B cell (primary cell): ENCODE measurements around the gene VSTM2B. TPM values are rescaled to one million over a fixed set of nuclear protein-coding genes. Genes with fewer than 3 reads are reported as not detected.

Experiments
- ATAC-seq: fragments of 200-7000 bp; cut with Tn5 transposase; one replicate; pipeline ENCODE4 v1.10.0; 2021; ENCODE audit warnings: low read depth, mild to moderate bottlenecking, moderate number of reproducible peaks, moderate library complexity
- CTCF ChIA-PET: fragments of 350-600 bp; sonication (Branson Sonifier 250); formaldehyde crosslinking; loops from one replicate; lab custom pipeline; 2021; ENCODE audit warnings: antibody characterized with exemption, inconsistent platforms; lab: Charles Lee
- POLR2A ChIA-PET: fragments of 350-600 bp; sonication (Branson Sonifier 250); formaldehyde crosslinking; loops from one replicate; lab custom pipeline; 2021; ENCODE audit warnings: antibody characterized with exemption; lab: Charles Lee
- DNase-seq: peaks from one replicate; pipeline ENCODE4 v3.0.0; 2013
- H2AFZ ChIP-seq: 2 replicates; pipeline ENCODE4 v1.6.1; 2012; ENCODE audit warnings: mild to moderate bottlenecking, low read depth, low read length; ENCODE audit not compliant: insufficient read depth, poor library complexity, severe bottlenecking
- H3K27ac ChIP-seq, 2 donors: 1 replicate in 1 of 2; 2 replicates in 1 of 2; pipeline ENCODE4 v1.5.1; 2012 to 2013; ENCODE audit warnings: low read length in 2 of 2, mild to moderate bottlenecking in 2 of 2, moderate library complexity in 1 of 2
- H3K27me3 ChIP-seq, 4 experiments: fragments of 200-600 bp in 1 of 4; sonication (generic) in 1 of 4; replicated peaks in 1 of 4; 1 replicate in 2 of 4; 2 replicates in 2 of 4; pipeline versions ENCODE4 v1.6.1 to v1.7.0; 2013 to 2016; ENCODE audit warnings: low read length in 3 of 4, mild to moderate bottlenecking in 2 of 4, mixed read lengths in 1 of 4, moderate library complexity in 1 of 4; ENCODE audit not compliant: insufficient read depth in 4 of 4, control insufficient read depth in 3 of 4; ENCODE audit errors: control extremely low read depth in 1 of 4
- H3K36me3 ChIP-seq, 2 experiments: replicated peaks in 1 of 2; 1 replicate in 1 of 2; 2 replicates in 1 of 2; pipeline versions ENCODE4 v1.6.1 to v1.7.1; 2013; ENCODE audit warnings: low read length in 1 of 2; ENCODE audit not compliant: insufficient read depth in 2 of 2, control insufficient read depth in 1 of 2; ENCODE audit errors: control extremely low read depth in 1 of 2, extremely low read depth in 1 of 2
- H3K4me1 ChIP-seq, 2 donors: fragments of 200-600 bp in 1 of 2; sonication (generic) in 1 of 2; 1 replicate in 1 of 2; 2 replicates in 1 of 2; pipeline versions ENCODE4 v1.5.1 to v1.6.1; 2013 to 2017; ENCODE audit warnings: low read length in 2 of 2; ENCODE audit not compliant: control insufficient read depth in 2 of 2, insufficient read depth in 2 of 2
- H3K4me2 ChIP-seq: replicated peaks from 2 replicates; pipeline ENCODE3; 2012; ENCODE audit warnings: mild to moderate bottlenecking, low read depth, low read length; ENCODE audit not compliant: poor library complexity, severe bottlenecking
- H3K4me3 ChIP-seq, 5 experiments: fragments of 200-600 bp in 1 of 5; sonication (generic) in 1 of 5; 1 replicate in 3 of 5; 2 replicates in 2 of 5; pipeline versions ENCODE4 v1.5.1 to v1.7.0; 2011 to 2016; ENCODE audit warnings: low read length in 4 of 5, mild to moderate bottlenecking in 4 of 5, low read depth in 2 of 5, control low read depth in 1 of 5, moderate library complexity in 1 of 5; ENCODE audit not compliant: insufficient read depth in 1 of 5; ENCODE audit errors: control extremely low read depth in 1 of 5, extremely low read depth in 1 of 5
- H3K79me2 ChIP-seq: fragments of 200-600 bp; sonication (generic); one replicate; pipeline ENCODE4 v1.6.0; 2016; ENCODE audit warnings: low read length; ENCODE audit not compliant: control insufficient read depth, insufficient read depth
- H3K9ac ChIP-seq: fragments of 200-600 bp; sonication (generic); 2 replicates; pipeline ENCODE4 v1.6.1; 2017; ENCODE audit warnings: mild to moderate bottlenecking, low read length, moderate library complexity
- H3K9me3 ChIP-seq, 3 donors: one replicate each; pipeline versions ENCODE4 v1.6.1 to v1.7.1; 2013; ENCODE audit warnings: low read length in 2 of 3; ENCODE audit not compliant: control insufficient read depth in 2 of 3, insufficient read depth in 1 of 3; ENCODE audit errors: control extremely low read depth in 1 of 3
- H4K20me1 ChIP-seq: 2 replicates; pipeline ENCODE4 v1.6.0; 2012; ENCODE audit warnings: mild to moderate bottlenecking, low read length; ENCODE audit not compliant: insufficient read depth, control insufficient read depth, poor library complexity, severe bottlenecking
- H3K27ac Mint-ChIP-seq: one replicate; pipeline ENCODE4 v1.8.0; 2021; ENCODE audit warnings: mixed read lengths
- H3K27me3 Mint-ChIP-seq: one replicate; pipeline ENCODE4 v1.8.0; 2021; ENCODE audit warnings: mixed read lengths
- H3K4me1 Mint-ChIP-seq: one replicate; pipeline ENCODE4 v1.8.0; 2021; ENCODE audit warnings: mixed read lengths
- H3K4me3 Mint-ChIP-seq: one replicate; pipeline ENCODE4 v1.8.0; 2021; ENCODE audit warnings: mixed read lengths
- H3K9me3 Mint-ChIP-seq: one replicate; pipeline ENCODE4 v1.8.0; 2022; ENCODE audit warnings: mixed read lengths; ENCODE audit not compliant: insufficient read depth
- CTCF ChIP-seq: fragments of 200-600 bp; IDR thresholded peaks from one replicate; pipeline ENCODE4 v1.8.0; 2022; ENCODE audit warnings: antibody characterized with exemption, mild to moderate bottlenecking
- EZH2 ChIP-seq: IDR thresholded peaks from 2 replicates; pipeline ENCODE4 v1.6.1; 2012; ENCODE audit warnings: borderline replicate concordance, low read depth, mild to moderate bottlenecking, moderate library complexity, low read length; ENCODE audit not compliant: insufficient read depth, poor library complexity, severe bottlenecking
- WGBS: methylation state at CpG from one replicate; pipeline ENCODE4 v1.1.5; 2013; ENCODE audit warnings: missing lambda C conversion rate; ENCODE audit not compliant: insufficient coverage; 5-methylcytosine and 5-hydroxymethylcytosine counted together
- intact Hi-C: fragments of 100-400 bp; cut with micrococcal nuclease; formaldehyde crosslinking; loops from one replicate; pipeline ENCODE4 v1.10.0; 2022
- polyA plus RNA-seq: library from polyadenylated mRNA; depleted of rRNA; stranded (reverse); fragments of >200 nt; gene quantifications from 2 replicates; pipeline ENCODE4 v1.2.3, GENCODE V29; 2012
- total RNA-seq, 2 donors: library from RNA; stranded (reverse); fragments of 120-200 nt in 1 of 2; gene quantifications; 1 replicate in 1 of 2; 2 replicates in 1 of 2; pipeline versions ENCODE4 v1.2.3 to v1.2.4, GENCODE V29; 2013 to 2022

VSTM2B gene
- total and polyA plus RNA-seq, 2 donors (not counting 1 experiment from before 2014, with no cell fraction given) = not detected

- H3K27ac ChIP-seq = no peak overlapping the region
- WGBS = 28% methylated on average over 12 of the region's 15 CpGs
- H2AFZ ChIP-seq = no peak overlapping the region
- H3K9me3 ChIP-seq = peaks cover 0 to 35% (median 0%) of the 10 kb centered on the region in 3 donors
- ChIA-PET CTCF (no interaction called here), POLR2A (no interaction called here)
- peaks cover 19 to 27% of the 10 kb centered on the region in 2 donors for H3K4me1 ChIP-seq
- ATAC-seq (no peak), DNase-seq (no peak)
- no peaks in the 10 kb centered on the region for H3K36me3 ChIP-seq
- H3K4me2 ChIP-seq = no peak overlapping the region
- no peak overlapping the region for H3K27ac Mint-ChIP-seq
- H3K4me3 ChIP-seq = no peak overlapping the region
- H3K79me2 ChIP-seq = no peaks in the 10 kb centered on the region
- H3K27me3 Mint-ChIP-seq = peaks cover 36% of the 10 kb centered on the region
- no peaks in the 10 kb centered on the region for H4K20me1 ChIP-seq
- H3K9me3 Mint-ChIP-seq = no peaks in the 10 kb centered on the region
- no peak for TF ChIP-seq CTCF
- no peak for TF ChIP-seq EZH2
- peaks cover 15% of the 10 kb centered on the region for H3K4me1 Mint-ChIP-seq
- H3K9ac ChIP-seq = no peak overlapping the region
- no peak overlapping the region for H3K4me3 Mint-ChIP-seq
- H3K27me3 ChIP-seq = peaks cover 0 to 66% (median 9%) of the 10 kb centered on the region in 4 experiments
- intact Hi-C loops = no loop called here
Measured at GRCh38 chr19:29530540-29531457, 5.0 kb downstream of the VSTM2B start.

GRCh38 chr19:29531458-29532025 lies 5.7 kb downstream of the VSTM2B start:
- H3K27me3 ChIP-seq = peaks cover 0 to 65% (median 9%) of the 10 kb centered on the region in 4 experiments

More at GRCh38 chr19:29531458-29532025, 5.7 kb downstream of the VSTM2B start:
- H3K4me3 Mint-ChIP-seq = no peak overlapping the region
- H3K36me3 ChIP-seq = no peaks in the 10 kb centered on the region
- ATAC-seq (no peak), DNase-seq (no peak)
- peaks cover 36% of the 10 kb centered on the region for H3K27me3 Mint-ChIP-seq
- no peak overlapping the region for H3K27ac ChIP-seq
- H3K9me3 ChIP-seq = peaks cover 0 to 35% (median 0%) of the 10 kb centered on the region in 3 donors
- POLR2A ChIA-PET = no interaction called here
- peaks cover 15% of the 10 kb centered on the region for H3K4me1 Mint-ChIP-seq
- no peak overlapping the region for H3K27ac Mint-ChIP-seq
- TF ChIP-seq CTCF (no peak), EZH2 (no peak)
- CTCF ChIA-PET = no interaction called here
- peaks cover 19 to 27% of the 10 kb centered on the region in 2 donors for H3K4me1 ChIP-seq
- H2AFZ ChIP-seq = no peak overlapping the region
- no peaks in the 10 kb centered on the region for H3K9me3 Mint-ChIP-seq
- intact Hi-C loops = no loop called here
- WGBS = 75% methylated on average over 7 of the region's 7 CpGs
- H3K4me3 ChIP-seq = no peak overlapping the region
- H3K79me2 ChIP-seq = no peaks in the 10 kb centered on the region
- H3K4me2 ChIP-seq = no peak overlapping the region
- no peaks in the 10 kb centered on the region for H4K20me1 ChIP-seq
- no peak overlapping the region for H3K9ac ChIP-seq
